HG02610 (cell line): ENCODE data around the gene BYSL.

ENCODE experiments used
- ATAC-seq: cut with Tn5 transposase; IDR thresholded peaks from one replicate; pipeline ENCODE4 v1.9.1; 2021; ENCODE audit warnings: mild to moderate bottlenecking, moderate library complexity; ENCODE audit not compliant: unreplicated experiment

The BYSL gene

DNA sequence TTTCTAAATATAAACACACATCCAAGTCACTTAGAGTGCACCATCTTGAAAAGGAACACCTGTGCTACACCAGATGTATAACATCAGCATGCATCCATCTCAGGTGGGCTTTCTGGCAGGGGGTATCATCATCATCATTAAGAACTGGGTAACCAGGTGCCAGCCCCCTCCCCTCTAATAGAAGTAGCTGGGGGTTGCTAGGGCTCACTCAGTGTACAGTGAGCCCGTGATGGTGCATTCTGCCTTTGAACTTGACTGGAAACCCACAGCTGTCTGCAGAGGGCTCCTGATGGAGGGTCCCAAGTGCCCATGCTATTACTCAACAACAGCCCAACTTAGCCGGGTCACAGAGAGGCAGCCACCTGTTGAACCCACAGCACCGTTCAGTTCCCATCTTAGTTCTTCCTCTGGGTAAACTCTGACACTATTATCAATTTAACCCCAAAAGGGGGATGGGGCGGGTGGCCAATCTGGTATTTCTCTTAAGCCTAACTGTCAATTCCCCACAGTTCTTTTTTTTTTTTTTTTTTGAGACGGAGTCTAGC lies 53.1 kb downstream of the BYSL start:
- ATAC-seq = no peak

DNA sequence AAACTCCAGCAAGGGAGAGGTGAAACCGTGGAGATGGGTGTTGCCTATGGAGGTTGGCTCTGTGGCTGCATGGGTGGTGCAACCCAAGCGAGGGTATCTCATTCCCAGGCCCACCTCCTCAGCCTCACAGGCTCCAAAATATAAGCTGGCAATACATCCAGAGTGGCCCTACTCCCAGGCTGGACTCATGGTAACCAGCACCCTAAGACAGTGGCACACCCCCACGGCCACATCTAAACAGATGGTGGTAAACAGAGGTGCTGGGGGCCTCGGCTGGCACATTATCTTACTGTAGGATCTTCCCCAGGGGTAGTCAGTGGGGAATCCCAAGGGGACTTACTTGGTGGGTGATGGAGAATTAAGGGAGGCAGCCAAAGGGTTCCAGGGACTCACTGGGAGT lies 54.0 kb downstream of the BYSL start:
- ATAC-seq = no peak

DNA sequence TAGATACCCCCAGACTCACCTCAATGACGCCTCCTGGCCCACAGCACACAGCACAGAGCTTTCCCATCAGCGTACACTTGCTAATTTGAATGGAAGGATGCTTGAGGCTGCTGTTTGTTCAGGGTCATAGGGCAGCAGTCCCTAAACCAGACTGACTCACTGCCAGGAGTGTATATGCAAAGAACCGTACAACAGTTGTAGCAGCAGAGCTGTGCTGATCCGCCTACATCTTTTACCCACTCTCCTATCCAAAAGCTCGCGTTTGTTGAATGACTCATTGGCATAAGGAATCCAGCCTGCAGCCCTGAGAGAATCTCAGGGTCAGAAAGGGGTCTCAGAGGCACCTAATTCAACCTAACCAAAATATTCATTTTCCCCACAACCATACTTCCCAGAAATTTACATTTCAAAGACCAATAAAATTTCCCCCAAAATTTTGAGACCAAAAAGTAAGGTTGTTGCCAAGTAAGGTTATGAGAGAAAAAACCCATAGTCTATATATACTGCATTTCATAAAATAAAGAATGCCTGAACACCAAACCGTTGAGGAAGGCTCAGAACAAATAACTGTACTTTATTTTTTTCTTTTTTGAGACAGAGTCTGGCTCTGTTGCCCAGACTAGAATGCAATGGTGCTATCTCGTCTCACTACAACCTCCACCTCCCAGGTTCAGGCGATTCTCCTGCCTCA lies 55.6 kb downstream of the BYSL start:
- ATAC-seq = peak; percentile 70
